GM06990 (cell line): Measurements from ENCODE around the gene SOX13.

Source experiments
- DNase-seq: peaks from one replicate; pipeline ENCODE4 v3.0.0-alpha.2; 2011; ENCODE audit not compliant: insufficient read length; ENCODE audit errors: extremely low read depth
- H3K27me3 ChIP-seq: replicated peaks from 2 replicates; pipeline ENCODE4 v1.6.0; 2011; ENCODE audit warnings: low read length; ENCODE audit not compliant: control insufficient read depth, insufficient read depth
- H3K36me3 ChIP-seq: 2 replicates; pipeline ENCODE4 v1.5.1; 2011; ENCODE audit warnings: low read length; ENCODE audit not compliant: control insufficient read depth, insufficient read depth
- H3K4me3 ChIP-seq: replicated peaks from 2 replicates; pipeline ENCODE4 v1.5.1; 2011; ENCODE audit warnings: low read depth, mild to moderate bottlenecking, control low read depth, low read length
- TF ChIP-seq, protein P1 (sequence below): IDR thresholded peaks from 2 replicates; pipeline ENCODE4 v1.5.1; 2011; ENCODE audit warnings: low read length, control low read depth, mild to moderate bottlenecking, inconsistent platforms; ENCODE audit not compliant: insufficient read depth, poor library complexity, severe bottlenecking

SOX13 gene

DNA sequence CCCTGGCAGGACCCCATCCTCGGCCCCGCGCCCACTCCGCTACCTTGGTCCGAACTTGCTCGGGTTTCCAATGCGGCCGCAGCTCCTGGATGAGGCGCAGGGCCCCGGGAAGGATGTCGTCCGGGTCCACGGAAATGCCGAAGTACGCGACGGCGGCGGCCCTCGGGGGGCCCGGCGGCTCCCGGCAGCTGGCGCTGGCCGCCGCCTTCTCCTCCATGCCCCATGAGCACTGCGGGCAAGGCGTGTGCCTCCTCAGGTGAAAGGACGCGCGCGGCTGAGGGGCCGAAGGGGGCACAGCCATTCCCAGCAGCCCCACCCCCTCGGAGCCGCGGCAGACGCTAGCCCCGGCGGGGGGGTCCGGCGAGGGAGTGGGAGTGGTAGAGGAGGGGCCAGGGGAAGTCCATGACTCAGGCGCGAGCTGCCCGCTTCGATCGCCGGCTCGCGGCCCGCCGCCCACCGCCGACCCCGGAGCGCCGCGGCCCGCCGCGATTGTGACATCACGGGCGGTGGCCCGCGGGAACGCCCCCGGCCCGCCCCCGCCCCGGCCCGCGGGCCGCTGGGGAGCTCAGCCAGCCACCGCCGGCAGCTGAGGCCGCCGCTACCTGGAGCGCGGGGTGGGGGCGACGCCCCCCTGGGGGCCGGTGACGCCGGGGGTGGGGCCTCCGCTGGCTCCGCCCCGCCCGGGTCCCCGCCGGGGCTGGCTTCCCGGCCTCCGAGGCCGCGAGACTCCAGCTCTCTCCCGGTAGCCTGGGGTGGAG, 78.8 kb downstream of the SOX13 start, which contains the start of gene ETNK2:
Gene ETNK2, minus strand, starts transcription at position 493 of the 758 bp plus-strand sequence. Its CDS starts 192 bp downstream, at position 301.
- H3K4me3 ChIP-seq: no peak within 1 kb of the TSS; the same call in 1 of the 2 replicates
- DNase-seq: no peak

GRCh38 chr1:204152310-204153044, 79.6 kb downstream of the SOX13 start:
- H3K27me3 ChIP-seq: no peaks in the 10 kb centered on the region; the same call in 1 of the 2 replicates
- no peaks in the 10 kb centered on the region for H3K36me3 ChIP-seq
- DNase-seq: no peak
- TF ChIP-seq, protein P1, sequence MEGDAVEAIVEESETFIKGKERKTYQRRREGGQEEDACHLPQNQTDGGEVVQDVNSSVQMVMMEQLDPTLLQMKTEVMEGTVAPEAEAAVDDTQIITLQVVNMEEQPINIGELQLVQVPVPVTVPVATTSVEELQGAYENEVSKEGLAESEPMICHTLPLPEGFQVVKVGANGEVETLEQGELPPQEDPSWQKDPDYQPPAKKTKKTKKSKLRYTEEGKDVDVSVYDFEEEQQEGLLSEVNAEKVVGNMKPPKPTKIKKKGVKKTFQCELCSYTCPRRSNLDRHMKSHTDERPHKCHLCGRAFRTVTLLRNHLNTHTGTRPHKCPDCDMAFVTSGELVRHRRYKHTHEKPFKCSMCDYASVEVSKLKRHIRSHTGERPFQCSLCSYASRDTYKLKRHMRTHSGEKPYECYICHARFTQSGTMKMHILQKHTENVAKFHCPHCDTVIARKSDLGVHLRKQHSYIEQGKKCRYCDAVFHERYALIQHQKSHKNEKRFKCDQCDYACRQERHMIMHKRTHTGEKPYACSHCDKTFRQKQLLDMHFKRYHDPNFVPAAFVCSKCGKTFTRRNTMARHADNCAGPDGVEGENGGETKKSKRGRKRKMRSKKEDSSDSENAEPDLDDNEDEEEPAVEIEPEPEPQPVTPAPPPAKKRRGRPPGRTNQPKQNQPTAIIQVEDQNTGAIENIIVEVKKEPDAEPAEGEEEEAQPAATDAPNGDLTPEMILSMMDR: no peak
- H3K4me3 ChIP-seq: no peak overlapping the region

More for the DNA sequence above, 78.8 kb downstream of the SOX13 start, which contains the start of gene ETNK2:
- Histone ChIP-seq H3K27me3 (no peaks in the 10 kb centered on the region; the same call in 1 of the 2 replicates), H3K36me3 (no peaks in the 10 kb centered on the region)
- TF ChIP-seq, protein P1: no peak

DNA sequence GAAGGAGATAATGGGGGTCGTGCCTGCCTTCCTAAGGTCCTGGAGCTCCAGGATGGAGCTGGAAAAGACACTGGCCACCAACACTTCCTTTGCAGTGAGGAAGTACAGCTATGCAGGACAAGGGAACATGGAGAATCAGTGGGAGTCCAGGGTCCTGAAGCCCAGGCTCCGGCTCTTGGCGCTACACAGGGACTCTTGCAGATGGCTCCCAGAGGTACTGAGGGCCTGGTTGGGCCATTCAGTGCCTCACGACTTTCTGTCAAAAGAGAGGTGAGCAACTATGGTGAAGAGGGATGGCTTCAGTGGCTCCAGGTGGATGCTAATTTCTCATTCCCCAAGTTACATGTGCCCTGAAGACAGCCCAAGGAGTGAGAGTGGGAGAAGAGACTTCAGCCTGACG, 80.8 kb downstream of the SOX13 start:
- H3K4me3 ChIP-seq: no peak overlapping the region
- no peaks in the 10 kb centered on the region for H3K36me3 ChIP-seq
- DNase-seq: no peak
- TF ChIP-seq, protein P1: no peak
- H3K27me3 ChIP-seq: no peaks in the 10 kb centered on the region; the same call in 1 of the 2 replicates

DNA sequence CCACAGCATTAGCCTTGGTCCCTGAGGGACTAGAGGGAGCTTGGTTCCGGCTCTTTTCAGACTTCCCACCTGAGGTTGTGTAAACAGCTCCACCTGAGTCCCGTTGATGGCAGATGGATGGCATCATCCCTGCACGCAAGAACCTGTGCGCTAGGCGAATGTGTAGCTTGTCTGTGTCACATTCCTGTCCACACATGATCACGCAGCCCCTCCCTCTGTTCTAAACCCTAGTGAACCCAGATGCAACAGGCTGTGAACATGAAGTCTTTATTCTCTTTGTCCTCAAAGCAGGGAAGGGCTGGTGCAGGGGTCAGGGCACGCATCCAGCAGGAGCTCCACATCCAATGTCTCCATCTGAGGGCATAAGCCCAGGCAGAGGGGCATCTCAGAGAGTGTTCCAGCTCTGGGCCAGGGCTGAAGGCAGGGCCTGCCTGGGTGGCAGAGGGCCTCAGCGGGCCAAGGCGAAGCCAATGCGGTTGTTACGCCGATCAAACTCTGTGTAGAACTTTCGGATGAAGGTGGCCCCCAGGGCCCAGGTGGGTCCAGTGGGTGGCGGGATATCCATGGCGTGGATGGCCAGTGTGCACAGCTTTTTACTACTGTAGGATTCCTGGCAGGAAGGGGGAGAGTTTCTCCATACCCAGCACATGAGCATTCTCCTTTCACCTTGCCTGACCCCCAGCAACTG, 81.8 kb downstream of the SOX13 start:
- no peaks in the 10 kb centered on the region; the same call in 1 of the 2 replicates for H3K27me3 ChIP-seq
- no peaks in the 10 kb centered on the region for H3K36me3 ChIP-seq
- DNase-seq: no peak
- no peak overlapping the region for H3K4me3 ChIP-seq
- TF ChIP-seq, protein P1: no peak

DNA sequence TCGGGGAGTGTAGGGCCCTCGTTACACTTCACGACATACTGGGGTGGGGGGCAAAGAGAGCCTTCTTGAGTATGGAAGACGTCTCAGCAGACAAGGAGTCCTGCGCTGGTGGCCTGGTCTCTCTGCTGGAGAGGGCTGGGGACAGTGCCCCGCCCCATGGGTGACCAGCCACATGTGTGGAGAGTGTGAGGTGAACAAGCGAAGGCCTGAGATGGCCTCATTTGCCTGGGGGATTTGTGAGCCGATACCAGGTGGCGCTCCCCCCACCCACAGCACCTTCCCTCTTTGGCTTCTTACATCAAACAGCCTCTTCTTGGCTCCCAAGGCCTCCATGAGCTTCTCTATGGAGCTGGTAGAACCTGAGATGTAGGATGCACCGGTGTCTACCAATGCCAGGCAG, 83.0 kb downstream of the SOX13 start:
- DNase-seq: no peak
- no peak overlapping the region for H3K4me3 ChIP-seq
- TF ChIP-seq, protein P1: no peak
- no peaks in the 10 kb centered on the region for H3K36me3 ChIP-seq
- no peaks in the 10 kb centered on the region; the same call in 1 of the 2 replicates for H3K27me3 ChIP-seq
